ENCODE data around the gene ESF1. TPM values are rescaled to one million over a fixed set of nuclear protein-coding genes. Genes with fewer than 3 reads are reported as not detected.

Gene ESF1
- total RNA-seq, 4 donors from 2014 or later, result 12.8 to 16.2 (median 14.6) TPM

DNA sequence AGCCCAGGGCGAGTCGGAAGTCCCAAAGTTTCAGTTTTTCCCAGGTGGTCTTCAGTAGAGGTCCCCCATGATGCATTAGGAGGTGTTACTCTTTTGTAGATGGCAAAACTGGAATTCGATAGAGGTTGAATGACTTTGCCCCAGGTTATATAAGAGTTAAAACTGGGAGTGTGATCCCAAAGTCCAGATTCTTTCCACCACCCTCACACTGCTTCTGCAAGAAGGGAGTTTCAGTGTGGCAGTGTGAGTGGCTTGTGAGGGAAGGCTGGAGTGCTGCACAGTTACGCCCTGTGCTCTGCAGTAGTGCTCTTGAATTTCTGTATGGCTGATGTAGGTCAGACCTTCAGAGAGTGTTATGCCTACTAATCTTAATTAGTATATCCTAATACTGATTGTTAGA lies 30.0 kb upstream of the ESF1 start:
- no peaks in the 10 kb centered on the region for H3K4me1 ChIP-seq
- no peaks in the 10 kb centered on the region for H3K9me3 ChIP-seq
- H3K4me3 ChIP-seq, result no peak overlapping the region
- peaks cover 9 to 89% of the 10 kb centered on the region in 2 donors for H3K36me3 ChIP-seq
- TF ChIP-seq POLR2AphosphoS5 (IDR thresholded peaks at IDR 0.05), result no peak
- H3K27me3 ChIP-seq, result no peaks in the 10 kb centered on the region
- ATAC-seq, result no peak
- 87 to 94% methylated on average over 3 to 4 of the region's 4 CpGs for WGBS, 2 donors (ENCODE audit: low coverage in 1 of 2)
- no peak overlapping the region for H3K27ac ChIP-seq

- H3K27me3 ChIP-seq, result no peaks in the 10 kb centered on the region
- peaks cover 16 to 97% of the 10 kb centered on the region in 2 donors for H3K36me3 ChIP-seq
- H3K4me3 ChIP-seq, result no peak overlapping the region
- no peaks in the 10 kb centered on the region for H3K9me3 ChIP-seq
- no peak for ATAC-seq
- 70 to 81% methylated on average over 3 of the region's 3 CpGs for WGBS, 2 donors (ENCODE audit: low coverage in 1 of 2)
- no peaks in the 10 kb centered on the region for H3K4me1 ChIP-seq
- TF ChIP-seq EP300 (IDR thresholded peaks at IDR 0.05) (no peak), POLR2AphosphoS5 (IDR thresholded peaks at IDR 0.05) (no peak), POLR2A (IDR thresholded peaks at IDR 0.05) (no peak), CTCF (IDR thresholded peaks at IDR 0.05) (no peak)
- no peak overlapping the region for H3K27ac ChIP-seq
These were observed 29.2 kb upstream of the ESF1 start for GRCh38 chr20:13813910-13814309.

DNA sequence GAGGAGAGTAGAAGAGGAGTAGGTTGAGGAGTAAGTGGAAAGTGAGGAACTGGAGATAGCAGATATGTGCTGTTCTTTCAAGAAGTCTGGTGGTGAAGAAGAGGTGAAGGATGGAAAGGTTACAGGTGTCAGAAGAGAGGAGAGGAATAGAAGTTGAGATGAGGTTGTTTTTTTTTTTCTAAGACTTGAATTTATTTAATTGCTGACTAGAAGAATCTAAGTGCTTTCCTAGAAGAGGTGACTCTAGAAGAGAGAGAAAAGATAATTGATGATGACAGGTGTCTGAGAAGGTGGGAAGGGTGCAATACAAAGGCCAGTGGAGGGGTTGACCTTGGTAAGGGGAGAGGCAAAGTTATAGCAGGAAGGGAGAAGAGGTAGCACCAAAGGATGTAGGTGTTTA lies 25.7 kb upstream of the ESF1 start:
- H3K4me1 ChIP-seq, result no peaks in the 10 kb centered on the region
- no peaks in the 10 kb centered on the region for H3K27me3 ChIP-seq
- no peak overlapping the region for H3K27ac ChIP-seq
- H3K4me3 ChIP-seq, result no peak overlapping the region
- H3K9me3 ChIP-seq, result no peaks in the 10 kb centered on the region
- no peak for TF ChIP-seq CTCF (IDR thresholded peaks at IDR 0.05)
- TF ChIP-seq POLR2A (IDR thresholded peaks at IDR 0.05), result no peak
- TF ChIP-seq EP300 (IDR thresholded peaks at IDR 0.05), result no peak
- no peak for TF ChIP-seq POLR2AphosphoS5 (IDR thresholded peaks at IDR 0.05)
- peaks cover 17 to 97% of the 10 kb centered on the region in 2 donors for H3K36me3 ChIP-seq
- ATAC-seq, result no peak

- WGBS, 2 donors (ENCODE audit: low coverage in 1 of 2), result 100% methylated on average over 3 of the region's 3 CpGs; no CpG with 5 or more reads in 1 of the 2 donors
- H3K9me3 ChIP-seq, result no peaks in the 10 kb centered on the region
- TF ChIP-seq POLR2A (IDR thresholded peaks at IDR 0.05) (no peak), POLR2AphosphoS5 (IDR thresholded peaks at IDR 0.05) (no peak), CTCF (IDR thresholded peaks at IDR 0.05) (no peak), EP300 (IDR thresholded peaks at IDR 0.05) (no peak)
- H3K4me3 ChIP-seq, result no peak overlapping the region
- H3K27ac ChIP-seq, result no peak overlapping the region
- H3K27me3 ChIP-seq, result no peaks in the 10 kb centered on the region
- peaks cover 17 to 98% of the 10 kb centered on the region in 2 donors for H3K36me3 ChIP-seq
- no peaks in the 10 kb centered on the region for H3K4me1 ChIP-seq
- no peak for ATAC-seq
These were observed 25.1 kb upstream of the ESF1 start for GRCh38 chr20:13809855-13810254.

DNA sequence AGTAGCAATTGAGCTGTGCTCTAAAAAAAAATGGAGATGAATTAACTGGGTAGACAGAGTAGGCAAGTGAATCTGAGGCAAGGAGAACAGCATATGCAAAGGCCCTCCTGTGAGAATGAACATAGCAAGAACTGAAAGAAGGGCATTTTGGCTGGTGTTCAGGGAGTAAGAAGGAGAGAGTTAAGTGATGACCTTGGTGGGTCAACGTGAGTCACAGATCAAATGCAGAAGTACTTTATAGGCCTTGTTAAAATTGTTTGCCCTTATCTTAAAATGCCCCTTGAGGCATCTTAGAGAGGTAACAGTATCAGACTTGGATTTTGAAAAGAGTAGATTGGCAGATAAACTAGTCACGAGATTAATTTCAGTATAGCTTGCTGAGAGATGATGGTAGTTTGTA lies 24.7 kb upstream of the ESF1 start:
- no peaks in the 10 kb centered on the region for H3K4me1 ChIP-seq
- no peak for TF ChIP-seq POLR2AphosphoS5 (IDR thresholded peaks at IDR 0.05)
- no peak for TF ChIP-seq POLR2A (IDR thresholded peaks at IDR 0.05)
- TF ChIP-seq CTCF (IDR thresholded peaks at IDR 0.05), result no peak
- TF ChIP-seq EP300 (IDR thresholded peaks at IDR 0.05), result no peak
- H3K27me3 ChIP-seq, result no peaks in the 10 kb centered on the region
- no peaks in the 10 kb centered on the region for H3K9me3 ChIP-seq
- no peak overlapping the region for H3K4me3 ChIP-seq
- peaks cover 17 to 98% of the 10 kb centered on the region in 2 donors for H3K36me3 ChIP-seq
- no peak for ATAC-seq
- WGBS, 2 donors (ENCODE audit: low coverage in 1 of 2), result 88 to 100% methylated on average over 2 of the region's 2 CpGs
- no peak overlapping the region for H3K27ac ChIP-seq
